Endothelial cell of hepatic sinusoid (primary cell): ENCODE data around the gene DAP3.
"Not testable (repeated sequence)": the region's sequence is repeated elsewhere in the genome, so short reads cannot be mapped to it uniquely, and the experiment has no call there.

Source experiments
- in situ Hi-C: cut with HindIII; loops from 2 replicates; pipeline ENCODE4 v1.10.0; 2017; ENCODE audit warnings: low sequenced_read_pairs

Gene DAP3

DNA sequence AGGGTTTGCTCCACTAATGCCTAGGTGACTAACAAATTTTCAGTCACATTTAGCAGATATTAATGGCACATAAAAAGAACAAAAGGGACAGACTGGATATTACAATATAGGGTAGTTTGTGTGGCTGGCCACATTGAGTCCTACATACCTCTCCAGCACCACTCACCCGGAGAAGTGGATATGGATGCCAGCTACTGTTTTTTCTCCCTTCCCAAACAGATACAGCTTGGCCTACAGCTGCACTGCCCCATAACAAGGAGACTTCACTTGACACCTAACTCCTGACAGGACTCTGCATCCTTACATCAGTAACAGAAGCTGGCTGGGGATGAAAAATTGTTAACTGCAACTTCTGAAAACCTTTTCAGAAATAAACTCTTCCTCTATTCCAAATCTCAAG, 9.9 kb upstream of the DAP3 start:
- in situ Hi-C loops, result not testable (repeated sequence)

- in situ Hi-C loops, result no loop called here
These were observed 8.4 kb upstream of the DAP3 start for GRCh38 chr1:155680531-155680930.

- in situ Hi-C loops, result no loop called here
These were observed 7.1 kb upstream of the DAP3 start for GRCh38 chr1:155681776-155682175.

- in situ Hi-C loops, result not testable (repeated sequence)
These were observed 1.1 kb upstream of the DAP3 start for GRCh38 chr1:155687705-155688323.

- in situ Hi-C loops, result no loop called here
These were observed 389 bp upstream of the DAP3 start, which contains the start of gene YY1AP1 for GRCh38 chr1:155688324-155689080. YY1AP1 (minus strand) TSS chr1:155688774; CDS start chr1:155680436, 8,338 bp downstream.

GRCh38 chr1:155691992-155692528, 3.2 kb downstream of the DAP3 start:
- in situ Hi-C loops, result no loop called here

DNA sequence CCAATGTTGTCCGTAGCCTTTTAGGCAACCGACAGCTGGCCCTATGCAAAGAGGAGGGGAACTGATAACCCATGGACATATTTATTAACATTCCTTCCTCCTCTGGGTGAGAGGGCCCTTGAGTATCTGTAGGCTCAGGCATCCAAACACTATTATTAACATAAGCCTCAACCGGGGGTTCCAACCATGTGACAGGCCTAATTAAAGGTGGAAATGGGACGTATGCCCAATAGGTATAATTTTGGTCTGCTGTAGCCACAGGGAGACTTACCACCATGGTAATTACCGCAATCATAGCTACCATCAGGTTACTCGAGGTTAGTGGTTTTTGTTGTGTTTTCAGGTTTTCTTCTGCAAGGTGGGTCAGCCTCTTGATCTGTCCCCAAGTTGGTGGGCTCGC, 5.3 kb downstream of the DAP3 start:
- in situ Hi-C loops, result no loop called here

- in situ Hi-C loops, result no loop called here
These were observed 6.2 kb downstream of the DAP3 start for GRCh38 chr1:155695072-155695471.

DNA sequence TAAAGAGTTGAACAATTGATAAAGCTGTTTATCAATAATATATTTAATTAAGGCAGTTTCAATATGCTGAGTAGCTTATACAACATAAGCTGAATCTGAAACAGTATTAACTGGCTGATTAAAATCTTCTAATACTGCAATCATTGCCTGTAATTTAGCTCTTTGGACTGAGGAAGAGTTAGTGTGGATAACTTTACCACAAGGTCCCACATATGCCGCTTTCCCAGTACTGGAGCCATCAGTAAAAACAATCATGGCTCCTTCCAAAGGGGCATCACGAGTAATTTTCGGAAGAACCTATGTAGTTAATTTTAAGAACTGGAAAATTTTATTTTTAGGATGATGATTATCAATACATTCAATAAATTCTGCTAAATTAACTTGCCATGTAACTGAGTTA, 6.7 kb downstream of the DAP3 start:
- in situ Hi-C loops, result no loop called here

DNA sequence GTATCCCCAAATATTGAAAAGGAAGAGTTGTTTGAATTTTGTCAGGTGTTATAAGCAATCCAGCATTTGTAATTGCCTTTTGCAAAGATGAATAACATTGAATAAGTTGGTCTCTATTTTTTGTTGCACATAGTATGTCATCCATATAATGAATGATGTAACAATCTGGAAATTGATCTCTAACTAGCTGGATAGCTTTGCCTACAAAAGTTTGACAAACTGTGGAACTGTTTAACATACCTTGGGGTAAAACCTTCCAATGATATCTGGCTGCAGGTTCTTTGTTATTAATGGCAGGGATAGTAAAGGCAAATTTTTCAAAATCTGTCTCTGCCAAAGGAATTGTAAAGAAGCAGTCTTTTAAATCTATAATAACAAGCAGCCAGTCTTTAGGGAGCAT, 7.6 kb downstream of the DAP3 start:
- in situ Hi-C loops, result no loop called here

DNA sequence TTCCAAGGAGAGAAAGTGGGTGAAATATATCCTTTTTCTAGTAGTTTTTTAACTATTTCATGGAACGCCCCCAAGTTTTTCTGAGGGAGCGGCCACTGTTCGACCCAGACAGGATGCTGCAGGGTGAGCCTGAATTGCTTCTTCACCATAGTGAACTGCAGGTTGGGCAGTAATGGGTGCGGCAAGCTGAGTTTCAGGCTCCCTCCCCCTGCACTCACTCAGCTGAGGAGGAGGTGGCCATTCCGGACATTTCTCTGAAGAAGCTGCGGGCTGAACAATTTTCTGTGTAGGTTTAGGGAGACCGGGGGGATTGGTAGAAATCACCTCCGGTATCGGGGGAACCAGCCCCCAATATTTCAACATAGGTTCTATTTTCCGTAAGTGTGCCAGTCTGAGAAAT, 8.2 kb downstream of the DAP3 start:
- in situ Hi-C loops, result no loop called here

GRCh38 chr1:155697616-155698015, 8.7 kb downstream of the DAP3 start:
- in situ Hi-C loops, result not testable (repeated sequence)

GRCh38 chr1:155698382-155699038, 9.6 kb downstream of the DAP3 start:
- in situ Hi-C loops, result no loop called here

GRCh38 chr1:155699062-155699461, 10.2 kb downstream of the DAP3 start:
- in situ Hi-C loops, result not testable (repeated sequence)

GRCh38 chr1:155701675-155702074, 12.8 kb downstream of the DAP3 start:
- in situ Hi-C loops, result not testable (repeated sequence)

DNA sequence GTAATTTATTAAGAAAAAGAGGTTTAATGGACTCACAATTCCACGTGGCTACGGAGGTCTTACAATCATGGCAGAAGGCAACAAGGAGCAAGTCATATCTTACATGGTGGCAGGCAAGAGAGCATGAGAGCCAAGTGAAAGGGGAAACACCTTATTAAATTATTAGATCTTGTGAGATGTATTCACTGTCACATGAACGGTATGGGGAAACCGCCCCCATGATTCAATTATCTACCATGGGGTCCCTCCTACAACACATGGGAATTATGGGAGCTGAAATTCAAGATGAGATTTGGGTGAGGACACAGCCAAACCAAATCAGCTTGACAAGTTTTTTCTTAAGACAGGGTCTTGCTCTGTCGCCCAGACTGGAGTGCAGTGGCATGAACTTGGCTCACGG, 14.3 kb downstream of the DAP3 start:
- in situ Hi-C loops, result no loop called here

GRCh38 chr1:155704414-155704813, 15.5 kb downstream of the DAP3 start:
- in situ Hi-C loops, result not testable (repeated sequence)

DNA sequence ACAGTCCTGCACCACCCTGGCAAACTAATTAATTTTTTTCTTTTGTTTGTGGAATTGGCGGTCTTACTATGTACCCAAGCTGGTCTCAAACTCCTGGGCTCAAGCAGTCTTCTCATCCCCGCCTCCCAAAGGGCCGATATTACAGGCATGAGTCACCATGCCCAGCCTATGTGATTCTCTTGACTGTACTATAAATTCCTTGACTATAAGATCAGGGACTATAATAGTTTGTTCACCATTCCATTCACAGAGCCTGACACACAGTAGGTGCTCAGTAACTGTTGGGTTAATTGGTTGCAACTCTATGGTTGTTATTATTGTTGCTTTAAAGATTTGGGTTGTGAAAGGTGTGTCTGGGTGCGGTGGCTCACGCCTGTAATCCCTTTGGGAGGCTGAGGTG, 17.2 kb downstream of the DAP3 start:
- in situ Hi-C loops, result no loop called here

GRCh38 chr1:155709391-155709790, 20.5 kb downstream of the DAP3 start:
- in situ Hi-C loops, result no loop called here

DNA sequence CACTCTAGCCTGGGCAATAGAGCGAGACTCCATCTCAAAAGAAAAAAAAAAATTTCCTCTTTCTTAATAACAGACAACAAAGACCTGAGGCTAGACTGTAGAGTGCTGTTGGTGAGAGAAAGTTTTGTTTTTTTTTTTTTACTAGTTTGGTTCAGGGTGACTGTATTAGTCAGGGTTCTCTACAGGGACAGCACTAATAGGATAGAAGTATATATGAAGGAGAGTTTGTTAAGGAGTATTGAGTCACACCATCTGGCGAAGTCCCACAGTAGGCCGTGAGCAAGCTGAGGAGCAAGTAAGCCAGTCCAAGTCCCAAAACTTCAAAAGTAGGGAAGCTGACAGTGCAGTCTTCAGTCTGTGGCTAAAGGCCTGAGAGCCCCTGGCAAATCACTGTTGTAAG, 22.6 kb downstream of the DAP3 start:
- in situ Hi-C loops, result not testable (repeated sequence)

DNA sequence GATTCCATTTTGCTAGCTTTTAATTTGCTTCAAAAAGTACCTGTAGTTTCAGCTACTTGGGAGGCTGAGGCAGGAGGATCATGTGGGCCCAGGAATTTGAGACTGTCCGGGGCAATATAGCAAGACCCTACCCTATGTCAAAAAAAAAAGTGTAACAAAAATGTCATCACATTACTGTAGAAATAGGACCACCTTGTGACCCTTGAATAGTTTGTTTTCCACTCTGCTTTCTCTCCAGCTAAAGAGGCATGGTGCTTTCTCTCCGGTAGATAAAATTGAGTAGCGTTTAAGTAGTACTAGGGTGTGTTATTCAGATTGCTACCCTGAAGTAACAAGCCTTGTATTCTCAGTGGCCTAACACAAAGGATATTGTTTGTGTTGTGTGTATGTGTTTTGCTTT, 23.7 kb downstream of the DAP3 start:
- in situ Hi-C loops, result not testable (repeated sequence)

GRCh38 chr1:155713075-155713474, 24.2 kb downstream of the DAP3 start:
- in situ Hi-C loops, result no loop called here
